Activated T-cell treated with anti-CD3 and anti-CD28 coated beads for 24 hours (primary cell): Measurements from ENCODE around the gene SNRNP48.

Experiments
- DNase-seq: peaks from one replicate; pipeline ENCODE4 v3.0.0-alpha.2; 2020; ENCODE audit warnings: low read depth

SNRNP48 gene

DNA sequence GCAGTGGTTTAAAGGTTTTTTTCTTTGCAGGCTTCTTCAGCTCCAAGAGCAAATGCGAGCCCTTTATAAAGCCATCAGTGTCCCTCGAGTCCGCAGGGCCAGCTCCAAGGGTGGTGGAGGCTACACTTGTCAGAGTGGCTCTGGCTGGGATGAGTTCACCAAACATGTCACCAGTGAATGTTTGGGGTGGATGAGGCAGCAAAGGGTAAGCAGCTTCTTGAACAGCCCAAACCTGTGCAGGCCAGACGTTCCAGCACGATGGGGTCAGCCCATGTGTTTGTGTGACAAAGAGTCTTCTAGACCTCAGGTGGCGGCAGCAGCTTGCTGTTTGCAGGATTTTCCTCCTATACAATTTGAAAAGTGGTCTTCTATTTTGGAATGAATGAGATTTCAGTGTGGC lies 30.8 kb upstream of the SNRNP48 start:
- no peak for DNase-seq

DNA sequence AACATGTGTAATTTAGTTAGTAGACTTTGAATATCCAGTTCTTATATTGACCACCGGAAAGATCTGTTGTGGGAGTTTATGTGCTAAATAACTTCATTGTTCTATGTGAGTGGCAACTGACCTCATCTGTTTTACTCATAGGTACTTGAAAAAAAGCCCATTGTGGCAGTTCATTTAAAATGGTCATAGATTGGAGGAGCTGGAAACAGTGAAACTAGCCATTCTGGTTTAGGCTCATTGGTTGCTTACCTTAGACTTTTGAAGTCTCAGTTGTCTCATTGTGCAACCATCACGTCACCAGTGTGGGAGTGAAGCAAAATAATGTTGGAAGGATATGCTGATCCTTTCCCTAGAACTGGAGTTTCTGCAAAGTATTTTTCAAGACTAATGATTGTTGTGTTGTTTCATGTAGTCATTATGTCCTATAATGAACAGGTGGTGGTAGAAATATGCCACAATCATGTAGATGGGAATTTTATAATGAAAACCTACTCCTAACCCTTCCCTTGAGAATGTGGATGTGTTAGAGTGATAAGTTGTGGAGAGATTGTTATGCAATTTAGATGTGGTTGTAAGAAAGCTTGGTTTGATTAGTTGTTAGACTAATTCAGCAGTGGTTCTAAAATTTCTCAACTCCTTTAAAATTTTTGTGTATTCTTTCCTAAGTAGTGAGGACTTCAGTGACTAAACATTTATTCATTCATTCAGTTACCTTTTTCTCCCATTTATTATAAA lies 30.2 kb upstream of the SNRNP48 start:
- DNase-seq = no peak

DNA sequence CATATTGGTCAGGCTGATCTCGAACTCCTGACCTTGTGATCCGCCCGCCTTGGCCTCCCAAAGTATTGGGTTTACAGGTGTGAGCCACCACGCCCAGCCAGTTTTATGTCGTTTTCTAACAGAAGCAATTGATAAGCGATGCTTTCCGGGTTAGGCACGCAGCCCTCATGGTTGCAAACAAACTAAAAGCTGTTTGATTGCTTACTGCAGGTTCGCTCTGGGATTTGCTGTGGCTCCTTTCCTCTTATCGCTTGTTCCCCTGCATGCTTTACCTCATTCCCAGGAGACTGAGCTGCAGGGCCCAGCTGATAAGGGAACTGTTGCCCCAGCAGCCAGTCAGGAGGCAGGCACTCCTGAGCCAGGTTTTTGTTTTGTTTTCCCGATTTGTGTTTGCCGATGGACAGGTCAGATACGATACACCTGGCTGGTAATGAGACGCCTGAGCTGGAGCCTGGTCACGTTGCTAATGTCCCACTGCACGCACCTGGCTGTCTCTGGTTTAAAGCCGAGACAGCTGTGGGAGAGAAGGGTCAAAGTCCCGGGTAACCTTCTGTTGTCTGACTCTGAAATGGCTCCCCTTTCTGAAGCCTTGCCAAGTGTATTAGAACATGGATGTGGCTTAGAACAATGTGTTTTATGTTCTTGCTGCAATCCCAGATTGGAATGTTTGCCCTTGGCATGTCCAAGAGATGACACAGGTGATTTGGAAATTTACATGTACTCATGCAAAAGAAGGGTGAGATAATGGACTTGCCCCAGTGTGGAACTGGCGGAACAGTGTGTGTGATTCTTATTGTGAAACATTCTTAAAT lies 28.6 kb upstream of the SNRNP48 start:
- DNase-seq = no peak

DNA sequence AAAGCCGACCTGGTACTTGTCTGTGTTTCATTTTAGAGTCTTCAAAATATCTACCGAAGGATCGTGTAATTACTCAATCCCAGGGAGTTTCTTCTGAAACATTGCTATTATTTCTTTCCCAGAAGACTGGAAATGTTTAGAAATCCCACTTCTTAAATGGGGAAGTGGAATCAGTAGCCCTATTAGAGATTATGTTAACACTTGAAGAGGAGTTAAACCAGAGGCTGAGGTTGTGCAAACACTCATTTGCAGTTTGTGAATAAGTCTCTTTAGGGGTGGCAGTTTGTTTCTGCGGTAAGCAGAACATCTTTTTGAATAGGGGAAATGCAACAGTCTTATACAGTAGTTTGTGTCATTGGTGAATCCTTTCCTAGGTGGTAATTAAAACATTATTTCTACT lies 27.2 kb upstream of the SNRNP48 start:
- DNase-seq = no peak

DNA sequence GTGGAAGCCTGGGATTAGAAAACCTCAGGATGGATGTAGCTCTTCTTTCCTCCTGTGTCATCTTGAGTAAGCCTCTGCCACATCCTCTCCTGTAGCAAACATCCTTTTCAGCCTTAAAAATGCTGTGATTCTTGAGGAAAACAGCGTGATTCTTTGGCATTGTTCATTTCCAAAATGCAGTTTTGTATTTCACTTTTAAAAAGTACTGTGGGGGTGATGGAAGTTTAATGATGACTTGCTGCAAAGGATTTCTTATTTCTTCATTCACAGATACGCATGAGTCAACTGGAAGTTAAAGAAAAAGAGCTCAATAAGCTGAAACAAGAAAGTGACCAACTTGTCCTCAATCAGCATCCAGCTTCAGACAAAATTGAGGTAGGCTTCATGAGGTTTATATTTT lies 23.9 kb upstream of the SNRNP48 start:
- DNase-seq = no peak

DNA sequence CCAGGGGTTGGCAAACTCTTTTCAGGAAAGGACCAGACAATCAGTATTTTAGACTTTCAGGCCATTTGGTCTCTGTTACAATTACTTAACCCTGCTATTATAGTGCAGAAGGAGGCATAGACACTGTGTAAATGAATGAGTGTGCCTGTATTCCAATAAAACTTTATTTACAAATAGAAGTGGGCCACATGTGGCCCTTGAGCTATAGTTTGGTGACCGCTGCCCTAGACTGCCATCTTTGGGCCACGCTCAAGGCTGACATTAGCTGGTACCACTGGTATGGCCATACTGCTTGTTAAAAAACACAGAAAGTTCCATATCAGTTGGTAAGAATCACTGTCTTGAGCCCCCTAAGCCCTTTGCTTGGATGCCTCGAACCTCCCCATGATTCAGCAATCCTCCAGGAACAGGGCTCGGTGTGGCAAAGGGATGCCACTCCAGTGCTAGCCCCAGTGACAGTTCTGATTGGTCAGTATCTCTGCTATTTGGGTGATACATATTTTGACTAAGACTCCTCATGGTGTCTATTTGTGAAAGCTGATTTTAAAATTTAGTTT lies 23.3 kb upstream of the SNRNP48 start:
- DNase-seq = no peak

DNA sequence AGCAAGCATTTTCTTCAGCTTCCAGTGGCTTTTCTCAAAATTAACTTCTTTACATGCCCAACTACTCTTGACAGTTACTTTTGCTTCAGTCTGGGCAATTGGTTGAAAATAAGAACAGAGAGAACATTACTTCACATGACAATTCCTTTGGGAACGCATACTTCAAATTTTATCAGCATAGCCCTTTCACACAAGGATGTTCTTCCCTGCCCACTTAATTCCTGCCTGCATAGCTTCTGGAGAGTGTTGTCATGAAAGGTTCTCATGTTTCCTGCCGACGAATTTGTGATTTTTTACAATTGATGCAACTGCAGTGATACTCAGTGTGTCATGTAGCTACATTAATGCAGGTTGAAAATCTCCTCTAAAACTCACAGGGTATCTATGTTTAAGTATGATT lies 22.0 kb upstream of the SNRNP48 start:
- DNase-seq = no peak

DNA sequence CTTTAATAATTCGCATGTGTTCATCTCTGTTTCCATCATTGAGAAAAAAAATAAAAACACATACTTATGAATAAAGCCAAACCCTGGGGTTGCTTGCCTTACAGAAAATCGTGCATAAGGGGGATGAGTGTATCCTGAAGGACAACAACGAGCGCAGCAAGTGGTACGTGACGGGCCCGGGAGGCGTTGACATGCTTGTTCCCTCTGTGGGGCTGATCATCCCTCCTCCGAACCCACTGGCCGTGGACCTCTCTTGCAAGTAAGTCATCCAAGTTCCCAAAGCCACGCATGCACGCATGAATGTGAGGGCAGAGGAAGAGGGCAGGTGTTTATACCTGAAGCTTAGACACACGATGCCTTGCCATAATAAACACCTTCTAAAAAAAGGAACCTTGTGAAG lies 20.9 kb upstream of the SNRNP48 start:
- no peak for DNase-seq

DNA sequence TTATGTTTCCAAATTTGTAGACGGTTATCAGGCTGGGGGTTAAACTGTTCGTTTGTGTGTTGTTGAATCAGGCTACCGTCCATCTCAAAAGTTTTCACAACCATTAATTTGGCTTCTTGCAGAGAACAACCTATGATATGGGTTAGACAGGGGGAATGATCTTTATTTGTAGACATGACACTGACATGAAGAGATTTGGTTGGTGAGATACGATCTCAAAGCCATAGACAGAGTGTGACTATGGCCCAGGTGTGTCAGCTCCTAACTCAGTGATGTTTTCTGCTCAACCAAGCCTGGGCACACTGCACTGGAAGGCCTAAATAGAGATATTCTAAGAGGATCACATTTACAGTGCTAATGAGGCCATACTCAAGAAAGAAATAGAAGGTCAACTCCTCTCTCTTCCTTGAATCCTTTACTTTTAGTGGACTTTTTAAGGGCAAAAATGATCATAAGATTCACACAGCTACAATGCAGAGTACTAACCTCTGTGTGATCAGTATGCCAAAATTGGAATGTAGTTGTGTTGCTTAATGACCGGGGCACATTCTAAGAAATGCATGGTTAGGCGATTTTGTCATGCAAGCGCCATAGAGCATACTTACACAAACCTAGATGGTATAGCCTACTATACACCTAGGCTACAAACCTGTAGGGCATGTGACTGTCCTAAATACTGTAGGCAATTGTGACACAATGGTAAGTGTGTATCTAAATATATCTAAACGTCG lies 17.6 kb upstream of the SNRNP48 start:
- no peak for DNase-seq

DNA sequence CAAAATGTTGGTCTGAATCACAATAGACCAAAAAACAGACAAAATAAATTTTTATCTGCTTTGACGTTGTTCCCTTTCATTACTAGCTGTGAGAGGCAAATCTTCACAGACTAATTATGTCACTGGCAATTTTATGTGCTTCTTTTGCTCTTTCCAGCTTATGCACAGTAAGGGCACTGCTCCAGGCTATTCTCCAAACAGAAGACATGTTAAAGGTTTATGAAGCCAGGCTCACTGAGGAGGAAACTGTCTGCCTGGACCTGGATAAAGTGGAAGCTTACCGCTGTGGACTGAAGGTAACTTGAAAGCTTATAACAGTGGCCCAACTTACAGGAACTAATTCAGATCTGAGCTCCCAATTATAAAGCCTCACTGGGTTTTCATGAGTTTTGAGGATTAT lies 15.5 kb upstream of the SNRNP48 start:
- no peak for DNase-seq

DNA sequence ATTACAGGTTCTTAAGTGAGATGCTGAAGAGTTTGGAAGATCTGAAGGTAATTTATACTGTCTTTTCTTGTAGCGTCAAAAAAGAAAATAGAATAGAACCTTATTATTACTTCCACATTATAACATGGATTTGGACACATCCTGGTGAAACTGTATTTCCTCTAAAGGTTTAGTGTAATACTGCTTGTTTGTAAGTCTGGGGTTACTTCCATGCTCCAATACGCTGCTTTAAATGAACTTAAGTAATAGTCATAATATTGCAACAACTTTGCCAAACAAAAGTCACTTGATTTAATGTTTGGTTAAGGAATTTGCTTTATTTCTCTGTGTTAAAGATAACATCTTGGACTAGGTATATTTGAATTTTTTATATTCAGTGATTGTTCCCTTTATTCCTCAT lies 11.5 kb upstream of the SNRNP48 start:
- DNase-seq = no peak

DNA sequence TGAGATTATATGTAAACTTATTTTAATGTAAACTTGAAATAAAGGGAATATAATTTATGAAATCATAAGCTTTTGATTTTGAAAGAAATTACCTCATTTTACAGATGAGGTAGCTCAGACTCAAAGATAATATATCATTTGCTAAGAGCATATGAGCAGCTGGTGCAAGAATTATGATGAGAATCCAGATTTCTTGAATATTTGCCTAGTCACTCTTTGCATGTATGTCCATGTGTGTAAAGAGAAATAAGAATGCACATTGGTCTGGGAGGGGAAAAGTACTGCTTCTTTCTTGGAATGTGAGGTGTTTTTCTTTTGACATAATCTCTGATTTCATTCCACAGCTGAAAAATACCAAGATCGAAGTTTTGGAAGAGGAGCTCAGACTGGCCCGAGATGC lies 11.1 kb upstream of the SNRNP48 start:
- no peak for DNase-seq

DNA sequence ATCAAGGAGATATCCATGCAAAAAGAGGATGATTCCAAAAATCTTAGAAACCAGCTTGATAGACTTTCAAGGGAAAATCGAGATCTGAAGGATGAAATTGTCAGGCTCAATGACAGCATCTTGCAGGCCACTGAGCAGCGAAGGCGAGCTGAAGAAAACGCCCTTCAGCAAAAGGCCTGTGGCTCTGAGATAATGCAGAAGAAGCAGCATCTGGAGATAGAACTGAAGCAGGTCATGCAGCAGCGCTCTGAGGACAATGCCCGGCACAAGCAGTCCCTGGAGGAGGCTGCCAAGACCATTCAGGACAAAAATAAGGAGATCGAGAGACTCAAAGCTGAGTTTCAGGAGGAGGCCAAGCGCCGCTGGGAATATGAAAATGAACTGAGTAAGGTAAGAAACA lies 10.1 kb upstream of the SNRNP48 start:
- DNase-seq = no peak

DNA sequence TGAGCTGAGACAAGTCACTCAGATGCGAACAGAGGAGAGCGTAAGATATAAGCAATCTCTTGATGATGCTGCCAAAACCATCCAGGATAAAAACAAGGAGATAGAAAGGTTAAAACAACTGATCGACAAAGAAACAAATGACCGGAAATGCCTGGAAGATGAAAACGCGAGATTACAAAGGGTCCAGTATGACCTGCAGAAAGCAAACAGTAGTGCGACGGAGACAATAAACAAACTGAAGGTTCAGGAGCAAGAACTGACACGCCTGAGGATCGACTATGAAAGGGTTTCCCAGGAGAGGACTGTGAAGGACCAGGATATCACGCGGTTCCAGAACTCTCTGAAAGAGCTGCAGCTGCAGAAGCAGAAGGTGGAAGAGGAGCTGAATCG lies 9.5 kb upstream of the SNRNP48 start:
- DNase-seq = no peak

DNA sequence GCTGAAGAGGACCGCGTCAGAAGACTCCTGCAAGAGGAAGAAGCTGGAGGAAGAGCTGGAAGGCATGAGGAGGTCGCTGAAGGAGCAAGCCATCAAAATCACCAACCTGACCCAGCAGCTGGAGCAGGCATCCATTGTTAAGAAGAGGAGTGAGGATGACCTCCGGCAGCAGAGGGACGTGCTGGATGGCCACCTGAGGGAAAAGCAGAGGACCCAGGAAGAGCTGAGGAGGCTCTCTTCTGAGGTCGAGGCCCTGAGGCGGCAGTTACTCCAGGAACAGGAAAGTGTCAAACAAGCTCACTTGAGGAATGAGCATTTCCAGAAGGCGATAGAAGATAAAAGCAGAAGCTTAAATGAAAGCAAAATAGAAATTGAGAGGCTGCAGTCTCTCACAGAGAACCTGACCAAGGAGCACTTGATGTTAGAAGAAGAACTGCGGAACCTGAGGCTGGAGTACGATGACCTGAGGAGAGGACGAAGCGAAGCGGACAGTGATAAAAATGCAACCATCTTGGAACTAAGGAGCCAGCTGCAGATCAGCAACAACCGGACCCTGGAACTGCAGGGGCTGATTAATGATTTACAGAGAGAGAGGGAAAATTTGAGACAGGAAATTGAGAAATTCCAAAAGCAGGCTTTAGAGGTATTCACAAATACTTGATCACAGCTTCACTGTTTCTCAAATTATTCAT lies 8.9 kb upstream of the SNRNP48 start:
- no peak for DNase-seq

DNA sequence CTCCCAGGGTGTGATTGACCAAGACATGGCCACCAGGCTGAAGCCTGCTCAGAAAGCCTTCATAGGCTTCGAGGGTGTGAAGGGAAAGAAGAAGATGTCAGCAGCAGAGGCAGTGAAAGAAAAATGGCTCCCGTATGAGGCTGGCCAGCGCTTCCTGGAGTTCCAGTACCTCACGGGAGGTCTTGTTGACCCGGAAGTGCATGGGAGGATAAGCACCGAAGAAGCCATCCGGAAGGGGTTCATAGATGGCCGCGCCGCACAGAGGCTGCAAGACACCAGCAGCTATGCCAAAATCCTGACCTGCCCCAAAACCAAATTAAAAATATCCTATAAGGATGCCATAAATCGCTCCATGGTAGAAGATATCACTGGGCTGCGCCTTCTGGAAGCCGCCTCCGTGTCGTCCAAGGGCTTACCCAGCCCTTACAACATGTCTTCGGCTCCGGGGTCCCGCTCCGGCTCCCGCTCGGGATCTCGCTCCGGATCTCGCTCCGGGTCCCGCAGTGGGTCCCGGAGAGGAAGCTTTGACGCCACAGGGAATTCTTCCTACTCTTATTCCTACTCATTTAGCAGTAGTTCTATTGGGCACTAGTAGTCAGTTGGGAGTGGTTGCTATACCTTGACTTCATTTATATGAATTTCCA lies 4.6 kb upstream of the SNRNP48 start:
- DNase-seq = no peak

DNA sequence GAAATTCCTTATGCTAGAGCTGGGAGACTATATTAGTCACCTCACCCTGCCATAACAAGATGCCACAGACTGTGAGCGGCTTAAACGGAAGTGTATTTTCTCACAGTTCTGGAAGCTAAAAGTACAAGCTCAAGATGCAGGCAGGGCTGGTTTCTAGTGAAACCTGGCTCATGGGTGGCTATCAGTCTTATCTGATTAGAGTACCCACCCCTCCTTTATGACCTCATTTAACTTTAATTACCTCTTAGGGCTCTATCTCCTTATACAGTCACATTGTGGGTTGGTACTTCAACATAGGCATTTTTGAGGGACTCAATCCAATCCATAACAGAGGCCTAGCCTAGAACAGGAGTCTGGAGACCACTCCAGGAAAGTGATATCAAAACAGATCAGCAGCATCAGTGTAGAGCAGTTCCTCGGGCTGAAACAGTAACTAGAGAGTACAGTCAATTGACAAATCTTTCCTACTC lies 2.3 kb upstream of the SNRNP48 start:
- DNase-seq = no peak

DNA sequence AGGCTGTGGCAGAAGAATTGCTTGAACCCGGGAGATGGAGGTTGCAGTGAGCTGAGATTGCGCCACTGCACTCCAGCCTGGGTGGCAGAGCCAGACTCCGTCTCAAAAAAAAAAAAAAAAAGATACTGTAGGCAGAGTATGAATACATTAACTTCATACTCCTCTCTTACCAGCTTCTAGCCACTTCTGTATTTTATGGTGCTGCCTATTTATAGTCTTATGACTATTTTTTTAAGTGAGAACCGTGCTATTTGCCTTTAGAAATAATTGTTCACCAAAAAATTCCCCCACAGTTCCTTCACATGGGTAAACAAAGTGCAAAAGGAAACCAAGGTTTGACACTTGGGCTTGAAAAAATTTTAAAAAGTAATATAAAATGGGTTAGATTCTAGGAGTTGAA lies 1.5 kb upstream of the SNRNP48 start:
- no peak for DNase-seq

DNA sequence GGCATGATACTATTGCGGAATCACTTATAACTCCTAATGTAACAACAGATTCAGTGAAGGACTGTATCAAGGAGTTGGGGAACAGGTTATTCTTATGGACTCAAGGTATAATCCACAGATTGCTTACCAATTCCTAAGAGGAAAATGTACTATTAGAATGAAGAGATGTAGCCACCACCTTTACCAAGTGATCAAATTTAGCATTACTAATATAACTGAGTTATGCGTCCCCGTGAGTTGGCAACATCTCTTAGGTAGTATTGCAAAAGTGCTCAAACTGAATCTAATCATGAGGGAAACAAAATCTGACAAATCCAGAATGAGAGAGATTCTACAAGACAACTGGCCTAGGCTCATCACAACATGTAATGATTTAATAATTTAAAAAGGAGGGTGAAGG lies 777 bp upstream of the SNRNP48 start:
- no peak for DNase-seq

DNA sequence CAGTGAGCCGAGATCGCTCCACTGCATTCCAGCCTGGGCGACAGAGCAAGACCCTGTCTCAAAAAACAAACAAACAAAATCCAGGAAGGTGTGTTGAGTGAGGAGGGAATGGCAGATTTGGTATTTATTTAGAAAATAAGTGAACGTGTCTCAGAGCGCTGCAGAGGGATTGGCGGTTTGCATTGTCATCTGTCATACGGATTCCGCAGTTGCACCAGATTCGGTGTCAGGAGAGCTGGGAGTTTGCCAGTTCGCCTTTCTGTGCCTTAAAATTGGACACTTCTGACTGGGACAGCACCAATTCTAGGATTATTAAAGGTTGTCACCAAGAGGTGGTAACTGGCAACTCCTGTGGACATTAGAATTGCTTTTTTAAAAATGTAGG lies 912 bp downstream of the SNRNP48 start:
- no peak for DNase-seq

DNA sequence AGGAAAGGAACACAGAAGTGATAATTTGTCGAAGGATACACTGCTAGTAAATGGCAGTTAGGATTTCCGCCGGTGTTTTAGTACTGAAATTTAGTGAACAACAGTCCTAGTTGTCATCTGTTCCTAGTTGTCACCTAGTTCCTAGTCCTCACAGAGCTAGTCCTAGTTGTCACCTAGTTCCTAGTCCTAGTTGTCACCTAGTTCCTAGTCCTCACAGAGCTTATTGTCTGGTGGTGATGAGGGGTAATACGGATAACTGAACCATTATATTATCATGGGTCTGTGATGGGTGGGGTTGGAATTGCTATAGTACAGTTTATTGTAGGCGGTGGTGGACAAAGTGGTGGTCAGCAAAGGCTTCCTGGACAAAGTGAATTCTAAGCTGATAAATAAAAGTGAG lies 1.8 kb downstream of the SNRNP48 start:
- no peak for DNase-seq

DNA sequence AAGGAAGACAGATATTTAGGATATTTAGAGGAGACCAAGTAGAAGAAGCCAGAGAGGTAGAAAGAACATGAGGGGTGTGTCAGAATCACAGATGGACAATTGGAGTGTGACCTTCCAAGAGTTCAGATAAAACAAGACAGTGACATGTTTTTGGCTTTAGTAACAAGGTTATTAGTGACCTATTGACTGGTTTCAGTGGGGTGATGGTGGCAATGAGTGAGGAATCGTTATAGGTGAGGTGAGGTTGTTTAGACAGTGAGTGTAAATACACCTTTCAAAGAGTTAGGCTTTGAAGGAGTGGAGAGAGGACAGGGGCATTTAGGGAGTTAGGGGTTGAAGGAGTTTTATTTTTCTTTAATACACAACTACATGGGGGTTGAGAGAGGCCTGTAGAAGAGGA lies 3.2 kb downstream of the SNRNP48 start:
- DNase-seq = no peak
